Forelimb muscle (tissue), 1 donor: ENCODE data around the gene CHN1. TPM values are rescaled to one million over a fixed set of nuclear protein-coding genes. Genes with fewer than 3 reads are reported as not detected.

Source experiments
- DNase-seq: peaks from one replicate; pipeline ENCODE4 v3.0.0-alpha.2; 2013; ENCODE audit warnings: low read depth
- polyA plus RNA-seq: library from polyadenylated mRNA; unstranded; fragments of 120-200 nt; gene quantifications from one replicate; pipeline ENCODE4 v1.2.1, GENCODE V29; 2013; ENCODE audit not compliant: insufficient read length

CHN1 gene
- polyA plus RNA-seq, 1 donor, result 12.1 TPM

GRCh38 chr2:174873471-174873870 is 131.7 kb downstream of the CHN1 start:
- DNase-seq, result no peak

GRCh38 chr2:174870787-174871186 is 134.4 kb downstream of the CHN1 start:
- DNase-seq, result no peak

GRCh38 chr2:174868878-174869277 is 136.3 kb downstream of the CHN1 start:
- no peak for DNase-seq

- DNase-seq, result no peak
These were observed 138.8 kb downstream of the CHN1 start for GRCh38 chr2:174866421-174866820.

GRCh38 chr2:174863183-174863582 is 142.0 kb downstream of the CHN1 start:
- DNase-seq, result no peak

- DNase-seq, result no peak
These were observed 145.5 kb downstream of the CHN1 start for GRCh38 chr2:174859563-174860169.

- no peak for DNase-seq
These were observed 146.4 kb downstream of the CHN1 start for GRCh38 chr2:174858745-174859144.

GRCh38 chr2:174856447-174856846 is 148.7 kb downstream of the CHN1 start:
- DNase-seq, result no peak

- DNase-seq, result peak; percentile 78
These were observed 157.9 kb downstream of the CHN1 start for GRCh38 chr2:174846941-174847938.

- no peak for DNase-seq
These were observed 159.0 kb downstream of the CHN1 start for GRCh38 chr2:174846218-174846617.

GRCh38 chr2:174844295-174844708 is 160.9 kb downstream of the CHN1 start:
- no peak for DNase-seq

- no peak for DNase-seq
These were observed 162.7 kb downstream of the CHN1 start for GRCh38 chr2:174842496-174842895.

- no peak for DNase-seq
These were observed 163.2 kb downstream of the CHN1 start for GRCh38 chr2:174841936-174842335.

- no peak for DNase-seq
These were observed 163.8 kb downstream of the CHN1 start for GRCh38 chr2:174841350-174841749.

- DNase-seq, result no peak
These were observed 164.7 kb downstream of the CHN1 start for GRCh38 chr2:174840436-174840835.

GRCh38 chr2:174839662-174840061 is 165.5 kb downstream of the CHN1 start:
- DNase-seq, result no peak

- DNase-seq, result no peak
These were observed 168.2 kb downstream of the CHN1 start for GRCh38 chr2:174836995-174837390.

GRCh38 chr2:174836377-174836994 is 168.7 kb downstream of the CHN1 start:
- DNase-seq, result no peak

GRCh38 chr2:174835797-174836255 is 169.4 kb downstream of the CHN1 start:
- no peak for DNase-seq

- no peak for DNase-seq
These were observed 171.4 kb downstream of the CHN1 start for GRCh38 chr2:174833737-174834136.

- no peak for DNase-seq
These were observed 174.6 kb downstream of the CHN1 start for GRCh38 chr2:174830561-174830960.

GRCh38 chr2:174829550-174829949 is 175.6 kb downstream of the CHN1 start:
- DNase-seq, result no peak
